Measurements from ENCODE around the gene COL4A2.

DNA sequence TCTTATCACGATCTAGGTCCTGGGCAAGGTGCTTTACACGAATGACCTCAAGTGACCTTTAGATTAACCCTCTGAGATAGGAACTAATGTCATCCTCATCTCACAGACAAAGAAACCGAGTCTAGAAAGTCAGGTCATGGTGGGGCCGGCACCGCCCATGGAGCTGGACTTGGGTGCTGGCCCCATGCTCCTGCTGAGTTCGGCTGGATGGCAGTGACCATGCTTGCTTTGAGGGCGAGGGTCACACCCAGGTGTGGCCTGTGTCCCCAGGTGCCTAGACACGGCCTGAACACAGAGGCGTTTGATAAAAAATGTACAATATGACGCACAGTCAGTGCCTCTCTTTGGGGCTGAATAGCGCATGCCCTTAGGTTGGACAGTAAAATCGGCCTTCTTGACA lies 26.8 kb downstream of the COL4A2 start:
- TF ChIP-seq, protein P1, sequence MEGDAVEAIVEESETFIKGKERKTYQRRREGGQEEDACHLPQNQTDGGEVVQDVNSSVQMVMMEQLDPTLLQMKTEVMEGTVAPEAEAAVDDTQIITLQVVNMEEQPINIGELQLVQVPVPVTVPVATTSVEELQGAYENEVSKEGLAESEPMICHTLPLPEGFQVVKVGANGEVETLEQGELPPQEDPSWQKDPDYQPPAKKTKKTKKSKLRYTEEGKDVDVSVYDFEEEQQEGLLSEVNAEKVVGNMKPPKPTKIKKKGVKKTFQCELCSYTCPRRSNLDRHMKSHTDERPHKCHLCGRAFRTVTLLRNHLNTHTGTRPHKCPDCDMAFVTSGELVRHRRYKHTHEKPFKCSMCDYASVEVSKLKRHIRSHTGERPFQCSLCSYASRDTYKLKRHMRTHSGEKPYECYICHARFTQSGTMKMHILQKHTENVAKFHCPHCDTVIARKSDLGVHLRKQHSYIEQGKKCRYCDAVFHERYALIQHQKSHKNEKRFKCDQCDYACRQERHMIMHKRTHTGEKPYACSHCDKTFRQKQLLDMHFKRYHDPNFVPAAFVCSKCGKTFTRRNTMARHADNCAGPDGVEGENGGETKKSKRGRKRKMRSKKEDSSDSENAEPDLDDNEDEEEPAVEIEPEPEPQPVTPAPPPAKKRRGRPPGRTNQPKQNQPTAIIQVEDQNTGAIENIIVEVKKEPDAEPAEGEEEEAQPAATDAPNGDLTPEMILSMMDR (conservative IDR thresholded peaks at IDR 0.05; ENCODE audit: low read depth, low read length), result no peak
- no peak for TF ChIP-seq EZH2 (IDR thresholded peaks at IDR 0.05; ENCODE audit: low read length, unreplicated experiment)
- TF ChIP-seq EZH2phosphoT487 (IDR thresholded peaks at IDR 0.05; ENCODE audit: borderline replicate concordance, low read length), result no peak
